ENCODE results near the gene STMND1. TPM values are rescaled to one million over a fixed set of nuclear protein-coding genes. Genes with fewer than 3 reads are reported as not detected.

STMND1 gene
- total RNA-seq, 4 donors from 2014 or later = 1.2 TPM; not detected in 3

- WGBS, 2 donors = 33 to 42% methylated on average over 4 of the region's 4 CpGs
- intact Hi-C loops (cut with DNase I; ENCODE audit: low total_unique reads) = loop anchor here (5.0 to 10.0 kb wide), 2 partner anchors 426 to 648 kb away; no protein-coding TSS in a partner anchor
Observed at GRCh38 chr6:17156112-17156921, 54.5 kb downstream of the STMND1 start.

GRCh38 chr6:17156966-17157365 lies 55.1 kb downstream of the STMND1 start:
- no peak for DNase-seq (ENCODE audit: low spot score in 2 of 2)
- WGBS, 2 donors = 75 to 78% methylated on average over 8 of the region's 8 CpGs
- H3K4me3 ChIP-seq (ENCODE audit: low read depth, poor library complexity, severe bottlenecking) = no peak overlapping the region
- intact Hi-C loops (cut with DNase I; ENCODE audit: low total_unique reads) = loop anchor here (5.0 to 10.0 kb wide), 2 partner anchors 425 to 648 kb away; no protein-coding TSS in a partner anchor
- TF ChIP-seq POLR2A (IDR thresholded peaks at IDR 0.05) (no peak), CTCF (IDR thresholded peaks at IDR 0.05) (no peak)

More at GRCh38 chr6:17156112-17156921, 54.5 kb downstream of the STMND1 start:
- no peak overlapping the region for H3K4me3 ChIP-seq (ENCODE audit: low read depth, poor library complexity, severe bottlenecking)
- peak in 1 of 2 donors; percentile 66 for DNase-seq (ENCODE audit: low spot score in 2 of 2)
- TF ChIP-seq CTCF (IDR thresholded peaks at IDR 0.05) = no peak
- no peak for TF ChIP-seq POLR2A (IDR thresholded peaks at IDR 0.05)

- H3K4me3 ChIP-seq (ENCODE audit: low read depth, poor library complexity, severe bottlenecking) = no peak overlapping the region
- WGBS, 2 donors = 87 to 89% methylated on average over 2 of the region's 2 CpGs
- intact Hi-C loops (cut with DNase I; ENCODE audit: low total_unique reads) = loop anchor here (5.0 to 10.0 kb wide), 2 partner anchors 425 to 647 kb away; no protein-coding TSS in a partner anchor
- TF ChIP-seq CTCF (IDR thresholded peaks at IDR 0.05) (no peak), POLR2A (IDR thresholded peaks at IDR 0.05) (no peak)
- DNase-seq (ENCODE audit: low spot score in 2 of 2) = no peak
Observed at GRCh38 chr6:17157617-17158016, 55.8 kb downstream of the STMND1 start.

DNA sequence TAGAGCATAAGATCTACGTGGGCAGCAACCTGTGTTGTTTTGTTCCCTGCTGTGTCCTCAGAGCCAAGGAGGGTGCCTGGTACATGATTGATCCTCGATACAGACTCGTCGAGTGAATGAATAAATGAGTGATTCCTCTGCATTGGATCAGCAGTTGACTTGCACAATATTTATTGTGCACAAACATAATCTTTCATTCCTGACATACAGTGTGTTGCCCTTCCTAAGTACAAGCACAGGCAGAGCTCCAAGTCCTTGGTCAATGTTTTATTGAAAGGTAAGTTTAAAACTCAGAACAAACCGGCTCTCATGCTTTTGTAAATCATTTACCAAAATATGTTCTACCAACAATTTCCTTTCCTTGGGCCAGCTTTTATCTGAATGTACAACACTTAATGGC lies 57.4 kb downstream of the STMND1 start:
- 67 to 80% methylated on average over 5 of the region's 5 CpGs for WGBS, 2 donors
- no peak overlapping the region for H3K4me3 ChIP-seq (ENCODE audit: low read depth, poor library complexity, severe bottlenecking)
- intact Hi-C loops (cut with DNase I; ENCODE audit: low total_unique reads) = loop anchor here (5.0 to 10.0 kb wide), 2 partner anchors 423 to 646 kb away; no protein-coding TSS in a partner anchor
- TF ChIP-seq POLR2A (IDR thresholded peaks at IDR 0.05) (no peak), CTCF (IDR thresholded peaks at IDR 0.05) (no peak)
- DNase-seq (ENCODE audit: low spot score in 2 of 2) = no peak

DNA sequence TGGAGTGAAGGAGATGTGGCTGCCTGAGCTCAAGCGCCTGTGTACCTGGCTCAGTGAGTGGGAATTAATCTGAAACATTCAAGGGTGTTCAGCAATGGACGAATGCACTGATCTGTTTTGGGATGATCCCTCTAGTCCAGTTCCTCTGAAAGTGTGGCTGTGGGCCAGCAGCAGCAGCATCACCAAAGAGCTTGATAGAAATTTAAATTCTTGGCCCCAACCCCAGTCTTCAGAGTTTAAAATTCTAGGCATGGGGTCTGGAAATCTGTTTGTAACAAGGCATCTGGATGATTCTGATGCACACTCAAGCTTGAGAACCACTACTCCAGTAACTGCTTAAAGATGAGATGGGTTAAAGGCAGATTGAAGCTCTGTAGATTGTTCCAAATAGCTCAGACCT lies 59.2 kb downstream of the STMND1 start:
- intact Hi-C loops (cut with DNase I; ENCODE audit: low total_unique reads) = no loop called here
- 80 to 85% methylated on average over 2 of the region's 2 CpGs for WGBS, 2 donors
- no peak overlapping the region for H3K4me3 ChIP-seq (ENCODE audit: low read depth, poor library complexity, severe bottlenecking)
- no peak for TF ChIP-seq POLR2A (IDR thresholded peaks at IDR 0.05)
- TF ChIP-seq CTCF (IDR thresholded peaks at IDR 0.05) = no peak
- no peak for DNase-seq (ENCODE audit: low spot score in 2 of 2)
